ENCODE data around the gene COL6A3. TPM values are rescaled to one million over a fixed set of nuclear protein-coding genes. Genes with fewer than 3 reads are reported as not detected.

The COL6A3 gene
- total and polyA plus RNA-seq, 9 of the 15 experiments (the other 6 are each of a cell fraction or from before 2014, with no cell fraction given), result 0.07 to 4.1 (median 1.5) TPM

DNA sequence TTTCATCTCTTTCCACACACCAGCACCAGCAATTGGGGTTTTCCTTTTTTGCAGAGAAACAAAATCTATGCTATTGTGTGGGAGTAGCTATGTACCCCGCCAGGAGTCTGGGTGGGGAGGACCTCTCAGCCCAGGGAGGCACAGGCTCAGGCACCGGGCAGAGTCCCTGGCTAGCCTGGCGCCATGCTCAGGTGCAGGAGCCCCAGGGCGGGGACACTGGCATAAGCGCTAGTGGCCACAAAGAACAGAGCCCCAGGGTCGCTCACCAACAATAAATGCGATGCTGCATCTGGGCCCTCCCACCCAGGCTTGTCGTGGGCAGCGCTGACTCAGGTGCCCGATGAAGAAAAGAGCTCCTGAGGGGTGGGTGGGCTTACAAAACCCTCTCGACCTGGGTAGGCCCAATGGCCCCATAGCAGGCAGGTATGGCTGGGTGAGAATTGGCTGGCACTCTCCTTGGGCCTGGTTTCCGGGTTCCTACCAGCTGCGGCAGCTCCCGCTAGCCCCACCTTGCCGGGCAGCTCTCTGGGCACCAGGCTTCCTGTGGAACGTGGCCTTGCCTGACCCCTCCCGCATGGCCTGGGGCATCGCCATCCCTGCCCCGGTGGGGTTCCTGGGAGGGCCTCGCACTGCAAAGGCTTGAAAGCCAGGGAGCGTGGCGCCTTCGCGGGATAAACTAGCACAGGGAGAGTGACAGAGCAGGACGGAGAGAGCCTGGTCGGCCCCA lies 31.8 kb upstream of the COL6A3 start:
- H3K4me3 ChIP-seq, result no peak overlapping the region
- no peaks in the 10 kb centered on the region for H3K36me3 ChIP-seq (ENCODE audit: control insufficient read depth, insufficient read depth, low read length)
- no peaks in the 10 kb centered on the region for H3K79me2 ChIP-seq (ENCODE audit: control insufficient read depth, insufficient read depth, low read length)
- DNase-seq (ENCODE audit: extremely low read depth in 1 of 4, low spot score in 3 of 4) (no peak), ATAC-seq (no peak), FAIRE-seq (no peak)
- no peaks in the 10 kb centered on the region for H4K20me1 ChIP-seq (replicated peaks; ENCODE audit: control insufficient read depth, insufficient read depth, low read length)
- no peak overlapping the region for H2AFZ ChIP-seq (ENCODE audit: low read depth, low read length)
- no peak overlapping the region for H3K27ac ChIP-seq (ENCODE audit: extremely low read depth, low read depth, low read length)
- POLR2A ChIA-PET, result interaction anchor here (0.7 kb wide), 1 partner anchor 37 kb away, joined by 4 read pairs; no protein-coding TSS in a partner anchor
- intact Hi-C loops (cut with micrococcal nuclease) (no loop called here), in situ Hi-C loops (cut with MboI) (no loop called here)
- H3K9me3 ChIP-seq (replicated peaks; ENCODE audit: control insufficient read depth, insufficient read depth, low read depth, low read length), result no peaks in the 10 kb centered on the region
- H3K4me2 ChIP-seq (ENCODE audit: insufficient read depth, low read length), result no peak overlapping the region
- no peak overlapping the region for H3K9ac ChIP-seq (ENCODE audit: insufficient read depth in 1 of 2, low read depth in 2 of 2, low read length in 2 of 2)
- CTCF ChIA-PET (ENCODE audit: low intra/inter-chr PET ratio), result no interaction called here
- H3K4me1 ChIP-seq (replicated peaks in 1 of 2; ENCODE audit: control insufficient read depth in 2 of 2, insufficient read depth in 2 of 2, low read length in 2 of 2), result no peaks in the 10 kb centered on the region
- H3K9me1 ChIP-seq (ENCODE audit: control insufficient read depth, insufficient read depth, low read length), result peaks cover 2% of the 10 kb centered on the region
- peaks cover 0 to 31% of the 10 kb centered on the region in 2 experiments; a peak in 2 of 5 replicates for H3K27me3 ChIP-seq (ENCODE audit: control insufficient read depth in 2 of 2, insufficient read depth in 2 of 2, low read length in 2 of 2)
- no TSS peak for BruUV-seq (replicated peaks)
- TF ChIP-seq CREBBP (IDR thresholded peaks at IDR 0.05; ENCODE audit: low read depth, low read length), result no peak
- no peak for TF ChIP-seq HMG20A (CRISPR knock-in tag; conservative IDR thresholded peaks at IDR 0.05)
- no peak for TF ChIP-seq ZNF140 (CRISPR knock-in tag; IDR thresholded peaks at IDR 0.05)
- TF ChIP-seq NFIC (IDR thresholded peaks at IDR 0.05), result no peak
- no peak for TF ChIP-seq KLF6 (CRISPR knock-in tag; IDR thresholded peaks at IDR 0.05; ENCODE audit: borderline replicate concordance)
- WGBS (ENCODE audit: insufficient coverage, low coverage, missing lambda C conversion rate), result 24% methylated on average over 21 of the region's 26 CpGs

DNA sequence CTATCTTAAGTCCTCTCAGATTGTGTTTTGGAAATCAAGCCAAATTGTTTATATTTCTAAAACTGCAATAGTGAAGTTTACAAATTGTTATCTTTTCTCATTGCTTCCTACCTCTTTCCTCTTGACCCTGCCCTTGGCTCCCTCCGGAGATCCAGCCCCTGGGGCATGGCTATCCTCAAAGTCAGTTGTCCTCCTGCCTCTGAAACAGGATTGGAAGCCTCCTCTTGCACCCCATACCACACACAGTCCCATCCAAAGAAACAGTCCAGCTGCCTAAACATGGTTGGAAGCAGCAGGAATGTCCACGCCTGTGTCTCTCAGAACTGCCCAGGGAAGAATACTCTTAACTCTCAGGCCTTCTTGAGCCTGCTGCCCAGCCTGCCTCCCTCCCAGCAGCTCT lies 30.1 kb upstream of the COL6A3 start:
- Histone ChIP-seq H3K9me1 (ENCODE audit: control insufficient read depth, insufficient read depth, low read length) (peaks cover 2% of the 10 kb centered on the region), H3K79me2 (ENCODE audit: control insufficient read depth, insufficient read depth, low read length) (no peaks in the 10 kb centered on the region), H3K27ac (ENCODE audit: extremely low read depth, low read depth, low read length) (no peak overlapping the region), H3K4me2 (ENCODE audit: insufficient read depth, low read length) (no peak overlapping the region), H3K9me3 (replicated peaks; ENCODE audit: control insufficient read depth, insufficient read depth, low read depth, low read length) (no peaks in the 10 kb centered on the region), H3K27me3 (ENCODE audit: control insufficient read depth in 2 of 2, insufficient read depth in 2 of 2, low read length in 2 of 2) (peaks cover 0 to 15% of the 10 kb centered on the region in 2 experiments; a peak in 2 of 5 replicates), H3K4me3 (no peak overlapping the region), H3K4me1 (replicated peaks in 1 of 2; ENCODE audit: control insufficient read depth in 2 of 2, insufficient read depth in 2 of 2, low read length in 2 of 2) (no peaks in the 10 kb centered on the region), H4K20me1 (replicated peaks; ENCODE audit: control insufficient read depth, insufficient read depth, low read length) (no peaks in the 10 kb centered on the region), H3K9ac (ENCODE audit: insufficient read depth in 1 of 2, low read depth in 2 of 2, low read length in 2 of 2) (no peak overlapping the region), H2AFZ (ENCODE audit: low read depth, low read length) (no peak overlapping the region), H3K36me3 (ENCODE audit: control insufficient read depth, insufficient read depth, low read length) (no peaks in the 10 kb centered on the region)
- no peak for ATAC-seq
- 0% methylated on average over 1 of the region's 2 CpGs for WGBS (ENCODE audit: insufficient coverage, low coverage, missing lambda C conversion rate)
- CTCF ChIA-PET (ENCODE audit: low intra/inter-chr PET ratio), result no interaction called here
- intact Hi-C loops (cut with micrococcal nuclease), result no loop called here
- no peak for FAIRE-seq
- BruUV-seq (replicated peaks), result no TSS peak
- no peak for DNase-seq (ENCODE audit: extremely low read depth in 1 of 4, low spot score in 3 of 4)
- POLR2A ChIA-PET, result interaction anchor here (0.6 kb wide), 1 partner anchor 1341 kb away, joined by 3 read pairs; no protein-coding TSS in a partner anchor
- in situ Hi-C loops (cut with MboI), result no loop called here
- TF ChIP-seq ZNF780A (CRISPR knock-in tag; IDR thresholded peaks at IDR 0.05) (no peak), POLR3A (IDR thresholded peaks at IDR 0.05; ENCODE audit: borderline replicate concordance, extremely low read depth, insufficient read depth, insufficient read length) (no peak), MAZ (CRISPR knock-in tag; conservative IDR thresholded peaks at IDR 0.05 in 1 of 2, IDR thresholded peaks at IDR 0.05 in 1 of 2) (no peak), CC2D1A (IDR thresholded peaks at IDR 0.05) (no peak), LEF1 (IDR thresholded peaks at IDR 0.05) (no peak), ZNF212 (CRISPR knock-in tag; IDR thresholded peaks at IDR 0.05) (no peak), ZNF707 (CRISPR knock-in tag; conservative IDR thresholded peaks at IDR 0.05) (no peak), RUNX1 (IDR thresholded peaks at IDR 0.05; ENCODE audit: low read depth) (no peak), MED1 (CRISPR knock-in tag; IDR thresholded peaks at IDR 0.05; ENCODE audit: borderline replicate concordance) (no peak)
- TF ChIP-seq, protein P1, sequence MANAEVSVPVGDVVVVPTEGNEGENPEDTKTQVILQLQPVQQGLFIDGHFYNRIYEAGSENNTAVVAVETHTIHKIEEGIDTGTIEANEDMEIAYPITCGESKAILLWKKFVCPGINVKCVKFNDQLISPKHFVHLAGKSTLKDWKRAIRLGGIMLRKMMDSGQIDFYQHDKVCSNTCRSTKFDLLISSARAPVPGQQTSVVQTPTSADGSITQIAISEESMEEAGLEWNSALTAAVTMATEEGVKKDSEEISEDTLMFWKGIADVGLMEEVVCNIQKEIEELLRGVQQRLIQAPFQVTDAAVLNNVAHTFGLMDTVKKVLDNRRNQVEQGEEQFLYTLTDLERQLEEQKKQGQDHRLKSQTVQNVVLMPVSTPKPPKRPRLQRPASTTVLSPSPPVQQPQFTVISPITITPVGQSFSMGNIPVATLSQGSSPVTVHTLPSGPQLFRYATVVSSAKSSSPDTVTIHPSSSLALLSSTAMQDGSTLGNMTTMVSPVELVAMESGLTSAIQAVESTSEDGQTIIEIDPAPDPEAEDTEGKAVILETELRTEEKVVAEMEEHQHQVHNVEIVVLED (CRISPR knock-in tag; IDR thresholded peaks at IDR 0.05), result no peak

Measured in K562 (cell line).